Kidney (tissue), 14 donors: ENCODE data around the gene RNF34. TPM values are rescaled to one million over a fixed set of nuclear protein-coding genes. Genes with fewer than 3 reads are reported as not detected.
"Not testable (repeated sequence)": the region's sequence is repeated elsewhere in the genome, so short reads cannot be mapped to it uniquely, and the experiment has no call there.

Experiments used
- DNase-seq, 5 donors: peaks; one replicate each; pipeline ENCODE4 v3.0.0-alpha.2; 2013 to 2020
- FAIRE-seq: peaks from 2 replicates; lab custom pipeline; 2012; peaks lifted over from hg19 to GRCh38; lab: Jason Lieb, UNC
- H3K27ac ChIP-seq, 2 donors: one replicate each; pipeline ENCODE4 v1.7.0; 2013; ENCODE audit warnings: low read depth in 2 of 2, low read length in 2 of 2, inconsistent platforms in 1 of 2
- H3K27me3 ChIP-seq: one replicate; pipeline ENCODE4 v1.7.1; 2013; ENCODE audit warnings: low read length, inconsistent platforms; ENCODE audit not compliant: control insufficient read depth, insufficient read depth
- H3K36me3 ChIP-seq, 3 donors: one replicate each; pipeline versions ENCODE4 v1.7.0 to v1.7.1; 2013; ENCODE audit warnings: low read length in 3 of 3, control low read depth in 1 of 3, inconsistent platforms in 1 of 3; ENCODE audit not compliant: insufficient read depth in 3 of 3, control insufficient read depth in 2 of 3
- H3K4me1 ChIP-seq, 3 donors: one replicate each; pipeline versions ENCODE4 v1.7.0 to v1.7.1; 2013; ENCODE audit warnings: low read length in 3 of 3, inconsistent platforms in 1 of 3, low read depth in 1 of 3; ENCODE audit not compliant: control insufficient read depth in 2 of 3, insufficient read depth in 2 of 3
- H3K4me3 ChIP-seq, 3 donors: one replicate each; pipeline versions ENCODE4 v1.7.0 to v1.8.1; 2013; ENCODE audit warnings: low read length in 3 of 3, control low read depth in 1 of 3, inconsistent platforms in 1 of 3
- H3K9ac ChIP-seq, 3 donors: one replicate each; pipeline versions ENCODE4 v1.7.0 to v1.7.1; 2013; ENCODE audit warnings: low read length in 3 of 3, control low read depth in 1 of 3, inconsistent platforms in 1 of 3
- H3K9me3 ChIP-seq, 3 donors: one replicate each; pipeline versions ENCODE4 v1.7.0 to v1.7.1; 2013; ENCODE audit warnings: low read length in 3 of 3, control low read depth in 1 of 3, inconsistent platforms in 1 of 3; ENCODE audit not compliant: control insufficient read depth in 2 of 3, insufficient read depth in 1 of 3
- CTCF ChIP-seq: IDR thresholded peaks from 3 replicates; pipeline ENCODE4 v1.5.1; 2012; ENCODE audit warnings: mild to moderate bottlenecking, moderate library complexity, borderline replicate concordance; ENCODE audit not compliant: insufficient read depth; ENCODE audit errors: extremely low read depth
- intact Hi-C: fragments of 100-400 bp; cut with DNase I; formaldehyde crosslinking; loops from one replicate; pipeline ENCODE4 v1.11.1; 2022
- polyA plus RNA-seq: library from polyadenylated mRNA; stranded (reverse); fragments of 350-450 nt; fragmentation: Illumina TruSeq; extraction: RNeasy Lipid Tissue Mini Kit (QIAGEN cat#74804); gene quantifications from one replicate; pipeline ENCODE4 v1.2.3, GENCODE V29; 2014; ENCODE audit warnings: low read depth, low replicate concordance; ENCODE audit not compliant: insufficient read depth
- total RNA-seq: library from RNA; stranded (reverse); fragmentation: NEBNext Ultra II Directional; extraction: Animal tissue kit (Norgen Biotek cat#: 25700); gene quantifications from one replicate; pipeline ENCODE4 v1.2.1, GENCODE V29; 2021
- donor health status: control.
- donor health status: control.
- donor health status: control.
- donor health status: control.
- donor health status: control.
- donor health status: DM: yes; HTN: yes; CAD: no.
- donor health status: Normal renal cell carcinoma (clear cell type).

Gene RNF34
- total and polyA plus RNA-seq, 2 donors from 2014 or later, result 18.8 to 48.1 TPM

GRCh38 chr12:121366063-121366459, 33.9 kb upstream of the RNF34 start:
- DNase-seq, result peak in 3 of 5 donors; percentile 48 to 82 (median 75)
- no peaks in the 10 kb centered on the region for H3K4me1 ChIP-seq
- H3K9ac ChIP-seq, result no peak overlapping the region
- no peaks in the 10 kb centered on the region for H3K27me3 ChIP-seq
- TF ChIP-seq CTCF, result no peak
- no peak overlapping the region for H3K4me3 ChIP-seq
- H3K36me3 ChIP-seq, result no peaks in the 10 kb centered on the region
- no peak for FAIRE-seq
- no peak overlapping the region for H3K27ac ChIP-seq
- intact Hi-C loops, result no loop called here
- H3K9me3 ChIP-seq, result no peaks in the 10 kb centered on the region

GRCh38 chr12:121371404-121371803, 28.5 kb upstream of the RNF34 start:
- DNase-seq (no peak), FAIRE-seq (no peak)
- no peaks in the 10 kb centered on the region for H3K36me3 ChIP-seq
- H3K4me3 ChIP-seq, result no peak overlapping the region
- no peak overlapping the region for H3K9ac ChIP-seq
- H3K27ac ChIP-seq, result no peak overlapping the region
- no peaks in the 10 kb centered on the region for H3K9me3 ChIP-seq
- H3K4me1 ChIP-seq, result no peaks in the 10 kb centered on the region
- intact Hi-C loops, result no loop called here
- H3K27me3 ChIP-seq, result no peaks in the 10 kb centered on the region
- no peak for TF ChIP-seq CTCF

- H3K27me3 ChIP-seq, result no peaks in the 10 kb centered on the region
- H3K9ac ChIP-seq, result no peak overlapping the region
- TF ChIP-seq CTCF, result no peak
- H3K4me1 ChIP-seq, result peaks cover 0 to 2% (median 0%) of the 10 kb centered on the region in 3 donors
- no peaks in the 10 kb centered on the region for H3K36me3 ChIP-seq
- H3K27ac ChIP-seq, result no peak overlapping the region
- intact Hi-C loops, result no loop called here
- DNase-seq, result peak in 1 of 5 donors; percentile 14
- no peak for FAIRE-seq
- no peaks in the 10 kb centered on the region for H3K9me3 ChIP-seq
- H3K4me3 ChIP-seq, result no peak overlapping the region
These were observed 26.2 kb upstream of the RNF34 start for GRCh38 chr12:121373755-121374154.

- H3K27me3 ChIP-seq, H3K4me1 ChIP-seq, FAIRE-seq, H3K36me3 ChIP-seq, intact Hi-C loops, H3K27ac ChIP-seq, H3K4me3 ChIP-seq, H3K9me3 ChIP-seq, H3K9ac ChIP-seq, DNase-seq: not testable (repeated sequence)
These were observed 25.6 kb upstream of the RNF34 start for GRCh38 chr12:121374336-121374735.

GRCh38 chr12:121374945-121375584, 24.9 kb upstream of the RNF34 start:
- intact Hi-C loops, H3K9me3 ChIP-seq, DNase-seq, FAIRE-seq, H3K4me3 ChIP-seq, H3K27ac ChIP-seq, H3K36me3 ChIP-seq, H3K9ac ChIP-seq, H3K27me3 ChIP-seq, H3K4me1 ChIP-seq: not testable (repeated sequence)
